A673 (cell line): ENCODE data around the gene ERC1. TPM values are rescaled to one million over a fixed set of nuclear protein-coding genes. Genes with fewer than 3 reads are reported as not detected.

Source experiments
- BruUV-seq: library from RNA; stranded (reverse); fragments of 400-500 nt; replicated peaks from 2 replicates; lab custom pipeline; 2021; lab: Mats Ljungman, UMichigan
- CTCF ChIA-PET: fragments of 300-600 bp; sonication (Branson Sonifier 250); formaldehyde crosslinking; loops from one replicate; lab custom pipeline; 2022; ENCODE audit warnings: antibody characterized with exemption; lab: Charles Lee
- POLR2A ChIA-PET: fragments of 300-600 bp; sonication (Branson Sonifier 250); formaldehyde crosslinking; loops from one replicate; lab custom pipeline; 2022; ENCODE audit warnings: antibody characterized with exemption; ENCODE audit not compliant: low non-redundant PET; lab: Charles Lee
- DNase-seq: peaks from one replicate; pipeline ENCODE4 v3.0.0-alpha.2; 2015; ENCODE audit warnings: low spot score
- H3K27ac ChIP-seq: fragments of 200-600 bp; sonication (generic); 2 replicates; pipeline ENCODE4 v1.5.1; 2016; ENCODE audit warnings: mixed run types, low read depth, mild to moderate bottlenecking, mixed read lengths, antibody characterized with exemption, low read length; ENCODE audit not compliant: poor library complexity, severe bottlenecking
- H3K27me3 ChIP-seq: fragments of 200-600 bp; sonication (generic); replicated peaks from 2 replicates; pipeline ENCODE4 v1.6.1; 2017; ENCODE audit warnings: mixed run types, low read depth, mild to moderate bottlenecking, mixed read lengths, antibody characterized with exemption, low read length; ENCODE audit not compliant: insufficient read depth, poor library complexity
- H3K36me3 ChIP-seq: fragments of 200-600 bp; sonication (generic); 2 replicates; pipeline ENCODE4 v1.6.1; 2016; ENCODE audit warnings: mixed run types, mild to moderate bottlenecking, mixed read lengths, antibody characterized with exemption, low read length; ENCODE audit not compliant: insufficient read depth, poor library complexity, severe bottlenecking
- H3K4me1 ChIP-seq: fragments of 200-600 bp; sonication (generic); 2 replicates; pipeline ENCODE4 v1.6.1; 2017; ENCODE audit warnings: mixed run types, mild to moderate bottlenecking, mixed read lengths, antibody characterized with exemption, low read length; ENCODE audit not compliant: insufficient read depth, poor library complexity, severe bottlenecking
- H3K4me3 ChIP-seq: fragments of 200-600 bp; sonication (generic); 2 replicates; pipeline ENCODE4 v1.5.1; 2016; ENCODE audit warnings: low read depth, mixed run types, mild to moderate bottlenecking, mixed read lengths, low read length; ENCODE audit not compliant: poor library complexity, severe bottlenecking
- H3K9me3 ChIP-seq: fragments of 200-600 bp; sonication (generic); 2 replicates; pipeline ENCODE4 v1.6.1; 2016; ENCODE audit warnings: mixed run types, low read depth, mild to moderate bottlenecking, mixed read lengths, antibody characterized with exemption, low read length; ENCODE audit not compliant: poor library complexity, severe bottlenecking
- EZH2 ChIP-seq: fragments of 200-600 bp; sonication (generic); IDR thresholded peaks from 2 replicates; pipeline ENCODE4 v1.6.1; 2017; ENCODE audit warnings: borderline replicate concordance, low read depth, mild to moderate bottlenecking, mixed read lengths, antibody characterized with exemption, low read length; ENCODE audit not compliant: poor library complexity, severe bottlenecking
- intact Hi-C: fragments of 100-400 bp; cut with micrococcal nuclease; formaldehyde crosslinking; loops from one replicate; pipeline ENCODE4 v1.10.0; 2022; ENCODE audit not compliant: unreplicated experiment
- total RNA-seq: library from RNA; stranded (reverse); gene quantifications from 2 replicates; pipeline ENCODE4 v1.2.3, GENCODE V29; 2021
- TF ChIP-seq, protein P1 (sequence below): fragments of 300-800, 200-600 bp; sonication (generic); conservative IDR thresholded peaks from 2 replicates; pipeline ENCODE4 v1.5.1; 2017; ENCODE audit warnings: low read depth, mild to moderate bottlenecking, antibody characterized with exemption, low read length, moderate library complexity, mixed read lengths

The ERC1 gene
- total RNA-seq, 1 experiment from 2014 or later = 60.7 TPM

DNA sequence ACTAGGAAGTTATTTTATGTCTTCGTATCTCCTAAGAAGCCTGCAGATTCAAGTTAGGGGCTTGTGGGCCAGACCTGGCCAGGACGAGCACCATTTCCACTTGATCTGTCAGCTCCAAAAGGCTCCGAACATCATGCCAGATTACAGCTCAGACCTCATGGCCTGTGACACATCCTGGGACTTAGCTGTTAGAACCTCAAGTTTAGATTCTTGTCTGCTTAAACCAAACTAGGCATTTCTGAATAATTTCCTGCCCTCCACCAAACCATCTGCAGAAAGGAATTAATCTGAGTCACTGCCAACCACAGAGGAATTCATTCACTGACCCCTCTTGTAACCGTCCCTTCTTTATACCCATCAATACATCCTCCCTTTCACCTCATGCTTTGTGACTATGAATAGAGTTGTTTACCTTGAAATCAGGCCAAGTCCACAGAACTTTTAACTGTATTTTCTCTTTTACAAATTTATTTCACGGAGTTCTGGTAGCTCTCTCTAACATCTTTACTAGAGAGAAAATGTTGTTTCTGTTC is 483.1 kb downstream of the ERC1 start:
- DNase-seq = peak; percentile 44
- CTCF ChIA-PET = no interaction called here
- peaks cover 8% of the 10 kb centered on the region for H3K4me1 ChIP-seq
- H3K36me3 ChIP-seq = no peaks in the 10 kb centered on the region
- no peaks in the 10 kb centered on the region for H3K9me3 ChIP-seq
- no TSS peak for BruUV-seq
- intact Hi-C loops = no loop called here
- H3K4me3 ChIP-seq = no peak overlapping the region
- TF ChIP-seq, protein P1, sequence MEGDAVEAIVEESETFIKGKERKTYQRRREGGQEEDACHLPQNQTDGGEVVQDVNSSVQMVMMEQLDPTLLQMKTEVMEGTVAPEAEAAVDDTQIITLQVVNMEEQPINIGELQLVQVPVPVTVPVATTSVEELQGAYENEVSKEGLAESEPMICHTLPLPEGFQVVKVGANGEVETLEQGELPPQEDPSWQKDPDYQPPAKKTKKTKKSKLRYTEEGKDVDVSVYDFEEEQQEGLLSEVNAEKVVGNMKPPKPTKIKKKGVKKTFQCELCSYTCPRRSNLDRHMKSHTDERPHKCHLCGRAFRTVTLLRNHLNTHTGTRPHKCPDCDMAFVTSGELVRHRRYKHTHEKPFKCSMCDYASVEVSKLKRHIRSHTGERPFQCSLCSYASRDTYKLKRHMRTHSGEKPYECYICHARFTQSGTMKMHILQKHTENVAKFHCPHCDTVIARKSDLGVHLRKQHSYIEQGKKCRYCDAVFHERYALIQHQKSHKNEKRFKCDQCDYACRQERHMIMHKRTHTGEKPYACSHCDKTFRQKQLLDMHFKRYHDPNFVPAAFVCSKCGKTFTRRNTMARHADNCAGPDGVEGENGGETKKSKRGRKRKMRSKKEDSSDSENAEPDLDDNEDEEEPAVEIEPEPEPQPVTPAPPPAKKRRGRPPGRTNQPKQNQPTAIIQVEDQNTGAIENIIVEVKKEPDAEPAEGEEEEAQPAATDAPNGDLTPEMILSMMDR = no peak
- H3K27me3 ChIP-seq = no peaks in the 10 kb centered on the region
- POLR2A ChIA-PET = no interaction called here
- H3K27ac ChIP-seq = no peak overlapping the region

DNA sequence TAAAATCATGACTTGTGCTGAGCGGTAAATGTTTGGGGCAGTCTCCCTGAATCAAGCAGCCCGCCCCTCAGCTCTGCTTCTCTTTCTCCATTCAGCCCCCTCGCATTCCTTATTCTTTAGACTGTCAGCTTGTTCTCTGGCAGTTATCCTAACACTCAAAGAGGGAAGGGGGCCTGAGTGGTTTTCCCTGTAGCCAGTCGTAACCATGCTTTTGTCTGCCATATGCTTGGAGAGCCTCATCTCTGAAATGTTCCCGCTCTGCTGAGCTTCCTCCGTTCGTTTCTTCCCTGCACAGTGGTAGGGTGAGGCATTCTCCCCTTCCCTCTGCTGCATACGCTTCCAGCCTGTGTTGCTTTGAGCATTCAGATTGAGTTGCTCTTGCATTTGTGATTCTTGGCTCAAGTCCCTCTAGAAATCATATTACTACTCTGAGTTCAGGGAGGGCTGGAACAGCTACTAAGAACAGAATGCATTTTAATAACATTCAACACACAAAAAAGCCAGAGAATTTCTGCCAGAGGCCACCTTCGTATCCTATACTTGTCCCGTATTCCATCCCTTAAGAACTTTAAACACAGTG is 483.6 kb downstream of the ERC1 start:
- TF ChIP-seq, protein P1 = no peak
- TF ChIP-seq EZH2 = no peak
- Histone ChIP-seq H3K36me3 (no peaks in the 10 kb centered on the region), H3K9me3 (no peaks in the 10 kb centered on the region), H3K4me3 (no peak overlapping the region), H3K27ac (no peak overlapping the region), H3K4me1 (peaks cover 8% of the 10 kb centered on the region), H3K27me3 (no peaks in the 10 kb centered on the region)
- ChIA-PET POLR2A (no interaction called here), CTCF (no interaction called here)
- BruUV-seq = no TSS peak
- DNase-seq = peak; percentile 21
- intact Hi-C loops = no loop called here

DNA sequence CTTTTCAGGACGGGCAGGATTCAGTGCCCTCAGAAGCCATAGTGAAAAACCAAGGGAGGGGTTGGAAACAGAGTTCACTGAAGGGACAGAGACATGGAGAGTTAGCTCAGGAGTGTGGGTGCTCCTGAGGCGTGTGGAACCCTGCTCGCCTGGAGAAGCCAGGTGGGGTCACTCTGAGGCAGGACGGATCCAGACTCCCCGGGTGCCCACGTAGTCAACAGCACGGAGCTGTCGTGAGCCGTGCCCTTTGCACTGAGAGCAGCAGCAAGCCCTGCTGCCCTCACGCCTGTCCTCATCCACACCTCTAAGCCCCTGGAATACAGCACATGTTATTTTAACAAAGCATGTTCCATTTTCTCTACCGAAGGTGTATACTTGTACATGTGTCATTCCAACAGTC is 488.6 kb downstream of the ERC1 start:
- ChIA-PET POLR2A (no interaction called here), CTCF (no interaction called here)
- no peaks in the 10 kb centered on the region for H3K36me3 ChIP-seq
- peaks cover 5% of the 10 kb centered on the region for H3K4me1 ChIP-seq
- BruUV-seq = no TSS peak
- TF ChIP-seq, protein P1 = no peak
- no peak for TF ChIP-seq EZH2
- no peak overlapping the region for H3K4me3 ChIP-seq
- H3K27ac ChIP-seq = no peak overlapping the region
- no peaks in the 10 kb centered on the region for H3K27me3 ChIP-seq
- DNase-seq = no peak
- no peaks in the 10 kb centered on the region for H3K9me3 ChIP-seq
- intact Hi-C loops = no loop called here
